Measurements from ENCODE around the gene TAS2R60. TPM values are rescaled to one million over a fixed set of nuclear protein-coding genes. Genes with fewer than 3 reads are reported as not detected.
"Not testable (repeated sequence)": the region's sequence is repeated elsewhere in the genome, so short reads cannot be mapped to it uniquely, and the experiment has no call there.

The TAS2R60 gene
- total RNA-seq, 2 donors from 2014 or later = not detected

GRCh38 chr7:143455942-143456341, 12.7 kb downstream of the TAS2R60 start:
- Mint-ChIP-seq H3K9me3 (no peaks in the 10 kb centered on the region), H3K27me3 (ENCODE audit: low read depth) (no peaks in the 10 kb centered on the region), H3K36me3 (ENCODE audit: insufficient read depth in 2 of 2) (no peaks in the 10 kb centered on the region), H3K4me3 (no peak overlapping the region), H3K27ac (no peak overlapping the region), H3K4me1 (ENCODE audit: low read depth) (peaks cover 5% of the 10 kb centered on the region)
- DNase-seq (no peak), ATAC-seq (replicated peaks in 1 of 2) (peak in 1 of 2 donors; percentile 67)

- ATAC-seq (replicated peaks in 1 of 2) (no peak), DNase-seq (no peak)
- H3K27me3 Mint-ChIP-seq (ENCODE audit: low read depth) = no peaks in the 10 kb centered on the region
- H3K36me3 Mint-ChIP-seq (ENCODE audit: insufficient read depth in 2 of 2) = peaks cover 0 to 2% of the 10 kb centered on the region in 2 donors
- H3K4me1 Mint-ChIP-seq (ENCODE audit: low read depth) = peaks cover 6% of the 10 kb centered on the region
- no peak overlapping the region for H3K4me3 Mint-ChIP-seq
- no peak overlapping the region for H3K27ac Mint-ChIP-seq
- H3K9me3 Mint-ChIP-seq = no peaks in the 10 kb centered on the region
These were observed 13.9 kb downstream of the TAS2R60 start for GRCh38 chr7:143456992-143457793.

GRCh38 chr7:143458263-143458662, 15.0 kb downstream of the TAS2R60 start:
- Mint-ChIP-seq H3K9me3 (no peaks in the 10 kb centered on the region), H3K27ac (no peak overlapping the region), H3K36me3 (ENCODE audit: insufficient read depth in 2 of 2) (peaks cover 0 to 2% of the 10 kb centered on the region in 2 donors), H3K27me3 (ENCODE audit: low read depth) (no peaks in the 10 kb centered on the region), H3K4me3 (no peak overlapping the region), H3K4me1 (ENCODE audit: low read depth) (peaks cover 6% of the 10 kb centered on the region)
- ATAC-seq (replicated peaks in 1 of 2) (peak in 1 of 2 donors; percentile 30), DNase-seq (no peak)

DNA sequence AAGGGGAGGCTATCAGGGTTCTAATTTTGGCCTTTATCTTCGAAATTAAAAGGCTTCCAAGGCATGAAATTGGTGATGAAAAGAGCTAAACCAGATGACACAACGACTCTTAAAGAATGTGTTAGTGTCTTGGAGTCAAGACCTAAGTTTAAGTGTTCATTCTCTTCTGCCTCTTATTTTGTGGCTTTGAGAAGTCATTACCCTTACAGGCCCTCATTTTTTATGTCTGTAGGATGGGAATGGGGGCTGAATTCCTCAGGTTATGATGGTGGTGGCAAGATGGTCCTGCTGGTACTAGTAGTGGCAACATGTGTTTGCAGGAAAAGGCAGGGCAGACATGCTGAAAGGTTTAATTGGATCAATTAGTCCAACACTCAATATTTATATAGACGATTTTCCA, 15.4 kb downstream of the TAS2R60 start:
- H3K27me3 Mint-ChIP-seq (ENCODE audit: low read depth) = no peaks in the 10 kb centered on the region
- H3K27ac Mint-ChIP-seq = no peak overlapping the region
- ATAC-seq (replicated peaks in 1 of 2) (no peak), DNase-seq (no peak)
- H3K36me3 Mint-ChIP-seq (ENCODE audit: insufficient read depth in 2 of 2) = peaks cover 0 to 2% of the 10 kb centered on the region in 2 donors
- peaks cover 6% of the 10 kb centered on the region for H3K4me1 Mint-ChIP-seq (ENCODE audit: low read depth)
- no peaks in the 10 kb centered on the region for H3K9me3 Mint-ChIP-seq
- H3K4me3 Mint-ChIP-seq = no peak overlapping the region

GRCh38 chr7:143459359-143459758, 16.1 kb downstream of the TAS2R60 start:
- no peak overlapping the region for H3K27ac Mint-ChIP-seq
- H3K36me3 Mint-ChIP-seq (ENCODE audit: insufficient read depth in 2 of 2) = peaks cover 0 to 2% of the 10 kb centered on the region in 2 donors
- no peaks in the 10 kb centered on the region for H3K27me3 Mint-ChIP-seq (ENCODE audit: low read depth)
- no peaks in the 10 kb centered on the region for H3K9me3 Mint-ChIP-seq
- ATAC-seq (replicated peaks in 1 of 2) (no peak), DNase-seq (no peak)
- peaks cover 6% of the 10 kb centered on the region for H3K4me1 Mint-ChIP-seq (ENCODE audit: low read depth)
- no peak overlapping the region for H3K4me3 Mint-ChIP-seq

GRCh38 chr7:143460271-143460979, 17.2 kb downstream of the TAS2R60 start:
- Mint-ChIP-seq H3K9me3 (no peaks in the 10 kb centered on the region), H3K27me3 (ENCODE audit: low read depth) (no peaks in the 10 kb centered on the region), H3K27ac (no peak overlapping the region), H3K4me1 (ENCODE audit: low read depth) (peaks cover 6% of the 10 kb centered on the region), H3K36me3 (ENCODE audit: insufficient read depth in 2 of 2) (peaks cover 0 to 4% of the 10 kb centered on the region in 2 donors), H3K4me3 (no peak overlapping the region)
- no peak for DNase-seq
- no peak for ATAC-seq (replicated peaks in 1 of 2)

- DNase-seq (no peak), ATAC-seq (replicated peaks in 1 of 2) (no peak)
- Mint-ChIP-seq H3K27ac (no peak overlapping the region), H3K4me1 (ENCODE audit: low read depth) (peaks cover 6% of the 10 kb centered on the region), H3K4me3 (no peak overlapping the region), H3K36me3 (ENCODE audit: insufficient read depth in 2 of 2) (peaks cover 0 to 4% of the 10 kb centered on the region in 2 donors), H3K9me3 (no peaks in the 10 kb centered on the region), H3K27me3 (ENCODE audit: low read depth) (no peaks in the 10 kb centered on the region)
These were observed 18.8 kb downstream of the TAS2R60 start for GRCh38 chr7:143462045-143462444.

DNA sequence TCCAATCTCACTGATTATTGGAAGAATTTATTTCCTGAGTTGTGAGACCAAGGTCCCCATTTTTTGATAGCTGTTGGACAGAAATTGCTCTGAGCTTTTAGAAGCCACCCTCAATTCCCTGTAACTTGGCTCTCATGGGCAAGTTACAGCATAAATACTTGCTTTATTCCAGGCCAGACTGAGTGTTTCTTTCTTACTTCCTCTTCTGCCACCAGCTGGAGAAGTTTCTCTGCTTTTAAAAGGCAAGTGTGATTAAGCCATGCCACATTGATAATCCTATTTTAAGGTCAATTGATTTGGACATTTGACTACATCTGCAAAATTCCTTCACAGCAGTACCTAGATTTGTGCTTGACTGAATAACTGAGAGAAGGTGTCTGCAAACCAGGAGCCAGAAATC, 20.3 kb downstream of the TAS2R60 start:
- Mint-ChIP-seq H3K9me3 (no peaks in the 10 kb centered on the region), H3K36me3 (ENCODE audit: insufficient read depth in 2 of 2) (peaks cover 0 to 4% of the 10 kb centered on the region in 2 donors)

GRCh38 chr7:143463957-143464356, 20.7 kb downstream of the TAS2R60 start:
- ATAC-seq (replicated peaks in 1 of 2) (no peak), DNase-seq (no peak)
- Mint-ChIP-seq H3K27me3 (ENCODE audit: low read depth) (no peaks in the 10 kb centered on the region), H3K36me3 (ENCODE audit: insufficient read depth in 2 of 2) (peaks cover 0 to 4% of the 10 kb centered on the region in 2 donors), H3K27ac (no peak overlapping the region), H3K4me1 (ENCODE audit: low read depth) (peaks cover 6% of the 10 kb centered on the region), H3K9me3 (no peaks in the 10 kb centered on the region), H3K4me3 (no peak overlapping the region)

More for the DNA sequence above, 20.3 kb downstream of the TAS2R60 start:
- Mint-ChIP-seq H3K27me3 (ENCODE audit: low read depth) (no peaks in the 10 kb centered on the region), H3K4me3 (no peak overlapping the region), H3K4me1 (ENCODE audit: low read depth) (peaks cover 6% of the 10 kb centered on the region), H3K27ac (no peak overlapping the region)
- DNase-seq (no peak), ATAC-seq (replicated peaks in 1 of 2) (no peak)

GRCh38 chr7:143467724-143468123, 24.5 kb downstream of the TAS2R60 start:
- H3K4me1 Mint-ChIP-seq (ENCODE audit: low read depth) = no peaks in the 10 kb centered on the region
- DNase-seq = no peak
- no peak for ATAC-seq (replicated peaks in 1 of 2)
- no peak overlapping the region for H3K27ac Mint-ChIP-seq
- peaks cover 0 to 2% of the 10 kb centered on the region in 2 donors for H3K9me3 Mint-ChIP-seq
- H3K27me3 Mint-ChIP-seq (ENCODE audit: low read depth) = no peaks in the 10 kb centered on the region
- no peak overlapping the region for H3K4me3 Mint-ChIP-seq
- peaks cover 0 to 5% of the 10 kb centered on the region in 2 donors for H3K36me3 Mint-ChIP-seq (ENCODE audit: insufficient read depth in 2 of 2)

DNA sequence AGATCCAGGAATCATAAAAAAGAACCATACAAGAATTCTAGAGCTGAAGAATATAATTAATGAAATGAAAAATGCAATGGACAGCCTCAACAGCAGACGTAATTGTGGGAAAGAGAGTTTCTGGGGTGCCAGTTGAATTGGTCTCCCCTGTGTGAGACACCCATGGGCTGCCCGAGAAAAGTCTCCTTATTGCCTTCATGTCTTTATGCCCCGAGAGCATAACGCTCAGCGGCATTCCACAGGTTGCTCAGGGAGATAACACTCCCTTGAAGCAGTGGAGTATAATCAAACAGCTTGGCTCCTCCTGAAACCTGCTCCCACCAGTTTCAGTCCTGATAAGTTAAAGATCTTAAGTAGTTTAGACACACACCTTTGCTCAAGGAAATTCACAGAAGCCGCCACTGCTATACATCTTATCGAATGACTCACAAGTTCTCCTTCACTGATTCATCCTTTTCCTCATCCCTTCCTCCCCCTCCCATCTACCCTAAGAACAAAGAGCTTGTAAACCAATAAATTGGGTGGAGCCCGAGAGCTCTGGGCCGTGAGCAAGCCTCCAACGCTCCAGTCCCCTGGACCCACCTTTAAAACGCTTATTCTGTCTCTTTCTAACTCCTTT, 28.9 kb downstream of the TAS2R60 start:
- DNase-seq; H3K27me3 Mint-ChIP-seq (ENCODE audit: low read depth); ATAC-seq (replicated peaks in 1 of 2); H3K4me1 Mint-ChIP-seq (ENCODE audit: low read depth); H3K27ac Mint-ChIP-seq; H3K4me3 Mint-ChIP-seq; H3K36me3 Mint-ChIP-seq (ENCODE audit: insufficient read depth in 2 of 2); H3K9me3 Mint-ChIP-seq: not testable (repeated sequence)

- Mint-ChIP-seq H3K4me3 (no peak within 1 kb of the TSS), H3K36me3 (ENCODE audit: insufficient read depth in 2 of 2) (no peaks in the 10 kb centered on the region), H3K4me1 (ENCODE audit: low read depth) (peaks cover 8% of the 10 kb centered on the region), H3K9me3 (peaks cover 0 to 3% of the 10 kb centered on the region in 2 donors), H3K27ac (no peak within 1 kb of the TSS), H3K27me3 (ENCODE audit: low read depth) (no peaks in the 10 kb centered on the region)
- DNase-seq = no peak
- ATAC-seq (replicated peaks in 1 of 2) = no peak
These were observed 34.4 kb downstream of the TAS2R60 start, which contains the start of gene TAS2R41 for GRCh38 chr7:143477501-143478150. TAS2R41 (plus strand) TSS chr7:143477873; CDS start chr7:143477873, 0 bp downstream.

Measured in activated T-cell treated with anti-CD3 and anti-CD28 coated beads, Interleukin-2, amount 50 U/mL, for 72 hours (primary cell).